ENCODE data around the gene SECTM1. TPM values are rescaled to one million over a fixed set of nuclear protein-coding genes. Genes with fewer than 3 reads are reported as not detected.

SECTM1 gene
- total and polyA plus RNA-seq, 2 experiments from 2014 or later: 1.4 TPM

- H3K9me2 ChIP-seq (ENCODE audit: insufficient read depth): no peaks in the 10 kb centered on the region
- no peak overlapping the region for H3K27ac ChIP-seq
- no peak for DNase-seq
- H4K20me1 ChIP-seq (ENCODE audit: insufficient read depth): no peaks in the 10 kb centered on the region
- no peak overlapping the region for H3K9ac ChIP-seq
- peaks cover 14% of the 10 kb centered on the region for H3F3A ChIP-seq (ENCODE audit: insufficient read depth)
- in situ Hi-C loops (cut with MboI): no loop called here
- 86 to 92% methylated on average over 6 to 12 of the region's 12 CpGs for WGBS, 2 experiments (ENCODE audit: low coverage in 1 of 2, low lambda C conversion rate in 2 of 2, missing lambda C conversion rate in 2 of 2)
- H3K79me2 ChIP-seq (ENCODE audit: insufficient read depth): no peaks in the 10 kb centered on the region
- no peaks in the 10 kb centered on the region for H3K27me3 ChIP-seq (replicated peaks; ENCODE audit: insufficient read depth)
- no peak for TF ChIP-seq EZH2 (IDR thresholded peaks at IDR 0.05; ENCODE audit: insufficient read depth, poor library complexity, severe bottlenecking)
- no peak for TF ChIP-seq EZH2phosphoT487 (IDR thresholded peaks at IDR 0.05; ENCODE audit: insufficient read depth, low read depth)
- H3K36me3 ChIP-seq (ENCODE audit: low read depth): no peaks in the 10 kb centered on the region
- H3K9me3 ChIP-seq (ENCODE audit: low read depth): no peaks in the 10 kb centered on the region
- peaks cover 17% of the 10 kb centered on the region for H3K4me1 ChIP-seq (ENCODE audit: insufficient read depth)
- no peak overlapping the region for H3K4me3 ChIP-seq
- H3K4me2 ChIP-seq (ENCODE audit: unreplicated experiment): no peak overlapping the region
- no peak overlapping the region for H2AFZ ChIP-seq
These were observed 32.2 kb downstream of the SECTM1 start for GRCh38 chr17:82301300-82301915.

- H3K4me3 ChIP-seq: no peak overlapping the region
- no peak overlapping the region for H2AFZ ChIP-seq
- in situ Hi-C loops (cut with MboI): no loop called here
- DNase-seq: peak; percentile 72
- H3K27ac ChIP-seq: no peak overlapping the region
- no peaks in the 10 kb centered on the region for H3K36me3 ChIP-seq (ENCODE audit: low read depth)
- no peaks in the 10 kb centered on the region for H3K27me3 ChIP-seq (replicated peaks; ENCODE audit: insufficient read depth)
- no peak overlapping the region for H3K4me2 ChIP-seq (ENCODE audit: unreplicated experiment)
- no peaks in the 10 kb centered on the region for H3K79me2 ChIP-seq (ENCODE audit: insufficient read depth)
- H3K4me1 ChIP-seq (ENCODE audit: insufficient read depth): peaks cover 17% of the 10 kb centered on the region
- peaks cover 16% of the 10 kb centered on the region for H3F3A ChIP-seq (ENCODE audit: insufficient read depth)
- H3K9me3 ChIP-seq (ENCODE audit: low read depth): no peaks in the 10 kb centered on the region
- no peak for TF ChIP-seq EZH2phosphoT487 (IDR thresholded peaks at IDR 0.05; ENCODE audit: insufficient read depth, low read depth)
- no peak for TF ChIP-seq EZH2 (IDR thresholded peaks at IDR 0.05; ENCODE audit: insufficient read depth, poor library complexity, severe bottlenecking)
- no peaks in the 10 kb centered on the region for H4K20me1 ChIP-seq (ENCODE audit: insufficient read depth)
- H3K9me2 ChIP-seq (ENCODE audit: insufficient read depth): no peaks in the 10 kb centered on the region
- 42 to 43% methylated on average over 15 to 21 of the region's 21 CpGs for WGBS, 2 experiments (ENCODE audit: low coverage in 1 of 2, low lambda C conversion rate in 2 of 2, missing lambda C conversion rate in 2 of 2)
- H3K9ac ChIP-seq: no peak overlapping the region
These were observed 32.8 kb downstream of the SECTM1 start for GRCh38 chr17:82300707-82301270.

- Histone ChIP-seq H3K4me2 (ENCODE audit: unreplicated experiment) (no peak overlapping the region), H3K9me3 (ENCODE audit: low read depth) (no peaks in the 10 kb centered on the region), H2AFZ (no peak overlapping the region), H3K27me3 (replicated peaks; ENCODE audit: insufficient read depth) (no peaks in the 10 kb centered on the region), H4K20me1 (ENCODE audit: insufficient read depth) (no peaks in the 10 kb centered on the region), H3F3A (ENCODE audit: insufficient read depth) (peaks cover 19% of the 10 kb centered on the region), H3K9me2 (ENCODE audit: insufficient read depth) (no peaks in the 10 kb centered on the region), H3K79me2 (ENCODE audit: insufficient read depth) (no peaks in the 10 kb centered on the region), H3K4me3 (no peak overlapping the region), H3K36me3 (ENCODE audit: low read depth) (no peaks in the 10 kb centered on the region), H3K9ac (no peak overlapping the region), H3K4me1 (ENCODE audit: insufficient read depth) (peaks cover 17% of the 10 kb centered on the region), H3K27ac (no peak overlapping the region)
- no peak for TF ChIP-seq EZH2 (IDR thresholded peaks at IDR 0.05; ENCODE audit: insufficient read depth, poor library complexity, severe bottlenecking)
- TF ChIP-seq EZH2phosphoT487 (IDR thresholded peaks at IDR 0.05; ENCODE audit: insufficient read depth, low read depth): no peak
- 90 to 93% methylated on average over 13 of the region's 13 CpGs for WGBS, 2 experiments (ENCODE audit: low coverage in 1 of 2, low lambda C conversion rate in 2 of 2, missing lambda C conversion rate in 2 of 2)
- DNase-seq: no peak
- in situ Hi-C loops (cut with MboI): no loop called here
These were observed 33.3 kb downstream of the SECTM1 start for GRCh38 chr17:82300228-82300627.

DNA sequence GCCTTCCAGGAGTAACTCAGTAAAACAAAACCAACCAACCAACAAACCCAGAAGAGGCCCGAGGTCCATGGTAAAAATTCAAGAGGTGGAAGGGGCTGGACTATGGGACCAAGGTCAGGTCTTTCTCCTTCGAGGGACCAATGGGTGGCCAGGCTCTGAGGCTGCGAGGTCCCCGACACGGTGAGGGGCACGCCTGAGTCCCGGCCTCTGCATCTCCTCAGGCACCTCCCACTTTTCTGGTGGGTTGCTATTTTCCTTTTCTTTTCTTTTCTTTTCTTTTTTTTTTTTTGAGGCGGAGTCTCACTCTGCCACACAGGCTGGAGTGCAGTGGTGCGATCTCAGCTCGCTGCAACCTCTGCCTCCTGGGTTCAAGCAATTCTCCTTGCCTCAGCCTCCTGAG, 34.1 kb downstream of the SECTM1 start:
- in situ Hi-C loops (cut with MboI): no loop called here
- Histone ChIP-seq H3K9me2 (ENCODE audit: insufficient read depth) (no peaks in the 10 kb centered on the region), H3K79me2 (ENCODE audit: insufficient read depth) (no peaks in the 10 kb centered on the region), H3K9ac (no peak overlapping the region), H3K4me3 (no peak overlapping the region), H2AFZ (no peak overlapping the region), H3F3A (ENCODE audit: insufficient read depth) (peaks cover 27% of the 10 kb centered on the region), H3K27me3 (replicated peaks; ENCODE audit: insufficient read depth) (no peaks in the 10 kb centered on the region), H3K4me1 (ENCODE audit: insufficient read depth) (peaks cover 17% of the 10 kb centered on the region), H3K9me3 (ENCODE audit: low read depth) (no peaks in the 10 kb centered on the region), H4K20me1 (ENCODE audit: insufficient read depth) (no peaks in the 10 kb centered on the region), H3K4me2 (ENCODE audit: unreplicated experiment) (no peak overlapping the region), H3K27ac (no peak overlapping the region), H3K36me3 (ENCODE audit: low read depth) (no peaks in the 10 kb centered on the region)
- 93 to 94% methylated on average over 10 of the region's 10 CpGs for WGBS, 2 experiments (ENCODE audit: low coverage in 1 of 2, low lambda C conversion rate in 2 of 2, missing lambda C conversion rate in 2 of 2)
- TF ChIP-seq EZH2 (IDR thresholded peaks at IDR 0.05; ENCODE audit: insufficient read depth, poor library complexity, severe bottlenecking) (no peak), EZH2phosphoT487 (IDR thresholded peaks at IDR 0.05; ENCODE audit: insufficient read depth, low read depth) (no peak)
- no peak for DNase-seq

Measured in GM23248 (cell line).